Panc1 (cell line): ENCODE results near the gene PIBF1. TPM values are rescaled to one million over a fixed set of nuclear protein-coding genes. Genes with fewer than 3 reads are reported as not detected.

ENCODE experiments used
- ATAC-seq: fragments of 200-7000 bp; cut with Tn5 transposase; 2 replicates; pipeline ENCODE4 v1.9.1; 2020; ENCODE audit warnings: mild to moderate bottlenecking, moderate library complexity
- BruUV-seq: library from RNA; stranded (reverse); fragments of 400-500 nt; replicated peaks from 2 replicates; lab custom pipeline; 2021; lab: Mats Ljungman, UMichigan
- CTCF ChIA-PET: fragments of 300-600 bp; sonication (Branson Sonifier 250); formaldehyde crosslinking; loops from one replicate; lab custom pipeline; 2022; ENCODE audit warnings: antibody characterized with exemption; lab: Charles Lee
- POLR2A ChIA-PET: fragments of 300-600 bp; sonication (Branson Sonifier 250); formaldehyde crosslinking; loops from one replicate; lab custom pipeline; 2022; ENCODE audit warnings: antibody characterized with exemption; lab: Charles Lee
- DNase-seq: peaks from one replicate; pipeline ENCODE4 v3.0.0-alpha.2; 2010; ENCODE audit warnings: low read depth, low spot score
- H3K27ac ChIP-seq: 2 replicates; pipeline ENCODE4 v1.5.1; 2011; ENCODE audit warnings: mild to moderate bottlenecking, low read length, inconsistent platforms
- H3K27me3 ChIP-seq: fragments of 200-500 bp; sonication (Bioruptor generic); 2 replicates; pipeline ENCODE4 v1.6.0; 2014; ENCODE audit warnings: low read length, inconsistent platforms; ENCODE audit not compliant: control insufficient read depth, insufficient read depth
- H3K36me3 ChIP-seq: fragments of 200-500 bp; sonication (Bioruptor generic); 2 replicates; pipeline ENCODE4 v1.5.1; 2014; ENCODE audit warnings: inconsistent platforms, mild to moderate bottlenecking, low read length, moderate library complexity; ENCODE audit not compliant: control insufficient read depth, insufficient read depth
- H3K4me1 ChIP-seq: 2 replicates; pipeline ENCODE4 v1.5.1; 2011; ENCODE audit warnings: inconsistent platforms, mild to moderate bottlenecking, low read length, moderate library complexity; ENCODE audit not compliant: control insufficient read depth, insufficient read depth
- H3K4me3 ChIP-seq, 2 experiments: 2 replicates each; pipeline ENCODE4 v1.5.1; 2011 to 2012; ENCODE audit warnings: low read depth in 2 of 2, low read length in 2 of 2, mild to moderate bottlenecking in 2 of 2, inconsistent platforms in 1 of 2, moderate library complexity in 1 of 2
- H3K9me3 ChIP-seq: fragments of 200-500 bp; sonication (Bioruptor generic); 2 replicates; pipeline ENCODE4 v1.5.1; 2014; ENCODE audit warnings: low read depth, mild to moderate bottlenecking, inconsistent platforms, low read length, moderate library complexity; ENCODE audit not compliant: control insufficient read depth, insufficient read depth
- CTCF ChIP-seq: fragments of 450-650 bp; IDR thresholded peaks from 2 replicates; pipeline ENCODE4 v1.5.1; 2017; ENCODE audit warnings: mild to moderate bottlenecking
- POLR2AphosphoS5 ChIP-seq: IDR thresholded peaks from 2 replicates; pipeline ENCODE4 v1.6.1; 2012; ENCODE audit warnings: mild to moderate bottlenecking, low read depth, low read length, moderate library complexity
- REST ChIP-seq, 2 experiments: IDR thresholded peaks; 2 replicates each; pipeline ENCODE4 v1.6.1; 2011 to 2012; ENCODE audit warnings: low read depth in 2 of 2, control low read depth in 1 of 2, low read length in 1 of 2, mild to moderate bottlenecking in 1 of 2, moderate library complexity in 1 of 2; ENCODE audit not compliant: insufficient read depth in 1 of 2
- SIN3A ChIP-seq: IDR thresholded peaks from 2 replicates; pipeline ENCODE4 v1.6.1; 2012; ENCODE audit warnings: low read depth, mild to moderate bottlenecking, low read length, moderate library complexity, borderline replicate concordance; ENCODE audit not compliant: insufficient read depth
- TCF7L2 ChIP-seq: IDR thresholded peaks from 2 replicates; pipeline ENCODE4 v1.6.1; 2011; ENCODE audit warnings: mild to moderate bottlenecking, low read depth, low read length, inconsistent platforms
- in situ Hi-C: cut with HindIII; loops from 2 replicates; pipeline ENCODE4 v1.10.0; 2016; ENCODE audit warnings: low sequenced_read_pairs, low pct_unique_long_range_greater_than_20kb
- intact Hi-C: fragments of 100-400 bp; cut with micrococcal nuclease; formaldehyde crosslinking; loops from one replicate; pipeline ENCODE4 v1.10.0; 2022; ENCODE audit not compliant: unreplicated experiment
- total RNA-seq: library from RNA; stranded (reverse); gene quantifications from one replicate; pipeline ENCODE4 v1.2.1, GENCODE V29; 2021; ENCODE audit not compliant: unreplicated experiment

Gene PIBF1
- total RNA-seq, 1 experiment from 2014 or later = 11.7 TPM

GRCh38 chr13:72851678-72852014 lies 69.7 kb downstream of the PIBF1 start:
- Histone ChIP-seq H3K36me3 (no peaks in the 10 kb centered on the region; the same call in 1 of the 2 replicates), H3K27me3 (no peaks in the 10 kb centered on the region), H3K4me1 (no peaks in the 10 kb centered on the region), H3K27ac (no peak overlapping the region), H3K9me3 (no peaks in the 10 kb centered on the region; the same call in 1 of the 2 replicates), H3K4me3 (no peak overlapping the region)
- ChIA-PET CTCF (no interaction called here), POLR2A (no interaction called here)
- DNase-seq (no peak), ATAC-seq (no peak)
- TF ChIP-seq CTCF = no peak
- no peak for TF ChIP-seq POLR2AphosphoS5
- TF ChIP-seq TCF7L2 = no peak
- no peak for TF ChIP-seq REST (IDR thresholded peaks at IDR 0.05; ENCODE audit: insufficient read depth in 1 of 2, low read depth in 2 of 2, low read length in 1 of 2)
- no peak for TF ChIP-seq SIN3A
- intact Hi-C loops = no loop called here
- BruUV-seq = no TSS peak
- in situ Hi-C loops = no loop called here

GRCh38 chr13:72852207-72852606 lies 70.3 kb downstream of the PIBF1 start:
- in situ Hi-C loops = no loop called here
- intact Hi-C loops = no loop called here
- no peaks in the 10 kb centered on the region; the same call in 1 of the 2 replicates for H3K36me3 ChIP-seq
- no peak overlapping the region for H3K27ac ChIP-seq
- no peaks in the 10 kb centered on the region for H3K27me3 ChIP-seq
- no peak overlapping the region for H3K4me3 ChIP-seq
- TF ChIP-seq REST (IDR thresholded peaks at IDR 0.05; ENCODE audit: insufficient read depth in 1 of 2, low read depth in 2 of 2, low read length in 1 of 2) = no peak
- no peak for TF ChIP-seq TCF7L2
- no peak for TF ChIP-seq SIN3A
- no peak for TF ChIP-seq POLR2AphosphoS5
- no peak for TF ChIP-seq CTCF
- POLR2A ChIA-PET = interaction anchor here (0.7 kb wide), 1 partner anchor 966 kb away, joined by 3 read pairs; no protein-coding TSS in a partner anchor
- no TSS peak for BruUV-seq
- no peaks in the 10 kb centered on the region for H3K4me1 ChIP-seq
- CTCF ChIA-PET = no interaction called here
- H3K9me3 ChIP-seq = no peaks in the 10 kb centered on the region; the same call in 1 of the 2 replicates
- no peak for ATAC-seq
- DNase-seq = no peak
